HEK293T (cell line): ENCODE results near the gene ASB16.

Source experiments
- CTCF ChIA-PET: fragments of 350-600 bp; formaldehyde crosslinking; extraction: SDS; loops from one replicate; lab custom pipeline; 2021; ENCODE audit warnings: antibody characterized with exemption, inconsistent platforms; lab: Yijun Ruan, JAX
- POLR2A ChIA-PET: fragments of 350-600 bp; formaldehyde crosslinking; extraction: SDS; loops from one replicate; lab custom pipeline; 2020; ENCODE audit warnings: antibody characterized with exemption, inconsistent platforms; lab: Yijun Ruan, JAX
- DNase-seq: peaks from one replicate; pipeline ENCODE4 v3.0.0; 2012; ENCODE audit warnings: mixed read lengths; ENCODE audit errors: extremely low spot score
- ARNT ChIP-seq: fragments of 450-650 bp; IDR thresholded peaks from 2 replicates; pipeline ENCODE4 v1.6.1; 2017; ENCODE audit warnings: mild to moderate bottlenecking
- BHLHE40 ChIP-seq: fragments of 450-650 bp; IDR thresholded peaks from 2 replicates; pipeline ENCODE4 v1.6.1; 2016; ENCODE audit warnings: mild to moderate bottlenecking, moderate library complexity, borderline replicate concordance
- CTBP1 ChIP-seq: fragments of 450-650 bp; IDR thresholded peaks from 2 replicates; pipeline ENCODE4 v1.6.1; 2016; ENCODE audit warnings: borderline replicate concordance
- ELF4 ChIP-seq: fragments of 450-650 bp; IDR thresholded peaks from 2 replicates; pipeline ENCODE4 v1.6.1; 2017; ENCODE audit warnings: antibody characterized with exemption
- FOXA1 ChIP-seq: fragments of 450-650 bp; IDR thresholded peaks from 2 replicates; pipeline ENCODE4 v1.6.1; 2016; ENCODE audit warnings: mild to moderate bottlenecking
- FOXK2 ChIP-seq: fragments of 450-650 bp; IDR thresholded peaks from 2 replicates; pipeline ENCODE4 v1.6.1; 2016; ENCODE audit warnings: mild to moderate bottlenecking
- FOXM1 ChIP-seq: fragments of 450-650 bp; IDR thresholded peaks from 2 replicates; pipeline ENCODE4 v1.6.1; 2017; ENCODE audit warnings: mild to moderate bottlenecking, borderline replicate concordance
- HDGF ChIP-seq: fragments of 450-650 bp; IDR thresholded peaks from 2 replicates; pipeline ENCODE4 v1.6.1; 2017; ENCODE audit warnings: antibody characterized with exemption, borderline replicate concordance
- L3MBTL2 ChIP-seq: fragments of 450-650 bp; conservative IDR thresholded peaks from 2 replicates; pipeline ENCODE4 v1.6.1; 2016; ENCODE audit warnings: mild to moderate bottlenecking
- LEF1 ChIP-seq: fragments of 450-650 bp; IDR thresholded peaks from 2 replicates; pipeline ENCODE4 v1.6.1; 2017; ENCODE audit warnings: mild to moderate bottlenecking, borderline replicate concordance
- NFRKB ChIP-seq: fragments of 450-650 bp; IDR thresholded peaks from 2 replicates; pipeline ENCODE4 v1.6.1; 2016; ENCODE audit warnings: mild to moderate bottlenecking, moderate library complexity
- SP1 ChIP-seq: fragments of 450-650 bp; IDR thresholded peaks from 2 replicates; pipeline ENCODE4 v1.6.1; 2017
- SUZ12 ChIP-seq: fragments of 450-650 bp; IDR thresholded peaks from 2 replicates; pipeline ENCODE4 v1.6.1; 2016; ENCODE audit warnings: mild to moderate bottlenecking
- TARDBP ChIP-seq: fragments of 450-650 bp; IDR thresholded peaks from 2 replicates; pipeline ENCODE4 v1.6.1; 2016
- ZNF384 ChIP-seq: fragments of 450-650 bp; IDR thresholded peaks from 2 replicates; pipeline ENCODE4 v1.6.1; 2016
- TF ChIP-seq, protein P1 (sequence below): fragments of 450-650 bp; IDR thresholded peaks from 2 replicates; pipeline ENCODE4 v1.6.1; 2016

The ASB16 gene

DNA sequence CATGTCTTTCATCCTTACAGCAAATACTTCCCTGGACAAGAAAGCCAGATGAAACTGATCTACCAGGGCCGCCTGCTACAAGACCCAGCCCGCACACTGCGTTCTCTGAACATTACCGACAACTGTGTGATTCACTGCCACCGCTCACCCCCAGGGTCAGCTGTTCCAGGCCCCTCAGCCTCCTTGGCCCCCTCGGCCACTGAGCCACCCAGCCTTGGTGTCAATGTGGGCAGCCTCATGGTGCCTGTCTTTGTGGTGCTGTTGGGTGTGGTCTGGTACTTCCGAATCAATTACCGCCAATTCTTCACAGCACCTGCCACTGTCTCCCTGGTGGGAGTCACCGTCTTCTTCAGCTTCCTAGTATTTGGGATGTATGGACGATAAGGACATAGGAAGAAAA lies 20.0 kb downstream of the ASB16 start:
- ChIA-PET CTCF (no interaction called here), POLR2A (interaction anchor here (0.7 to 1.3 kb wide), 3 partner anchors 11 to 366 kb away, joined by 3 read pairs; no protein-coding TSS in a partner anchor)
- TF ChIP-seq, protein P1, sequence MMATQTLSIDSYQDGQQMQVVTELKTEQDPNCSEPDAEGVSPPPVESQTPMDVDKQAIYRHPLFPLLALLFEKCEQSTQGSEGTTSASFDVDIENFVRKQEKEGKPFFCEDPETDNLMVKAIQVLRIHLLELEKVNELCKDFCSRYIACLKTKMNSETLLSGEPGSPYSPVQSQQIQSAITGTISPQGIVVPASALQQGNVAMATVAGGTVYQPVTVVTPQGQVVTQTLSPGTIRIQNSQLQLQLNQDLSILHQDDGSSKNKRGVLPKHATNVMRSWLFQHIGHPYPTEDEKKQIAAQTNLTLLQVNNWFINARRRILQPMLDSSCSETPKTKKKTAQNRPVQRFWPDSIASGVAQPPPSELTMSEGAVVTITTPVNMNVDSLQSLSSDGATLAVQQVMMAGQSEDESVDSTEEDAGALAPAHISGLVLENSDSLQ: no peak
- TF ChIP-seq SP1: no peak
- no peak for TF ChIP-seq FOXK2
- TF ChIP-seq TARDBP: no peak
- DNase-seq: no peak

DNA sequence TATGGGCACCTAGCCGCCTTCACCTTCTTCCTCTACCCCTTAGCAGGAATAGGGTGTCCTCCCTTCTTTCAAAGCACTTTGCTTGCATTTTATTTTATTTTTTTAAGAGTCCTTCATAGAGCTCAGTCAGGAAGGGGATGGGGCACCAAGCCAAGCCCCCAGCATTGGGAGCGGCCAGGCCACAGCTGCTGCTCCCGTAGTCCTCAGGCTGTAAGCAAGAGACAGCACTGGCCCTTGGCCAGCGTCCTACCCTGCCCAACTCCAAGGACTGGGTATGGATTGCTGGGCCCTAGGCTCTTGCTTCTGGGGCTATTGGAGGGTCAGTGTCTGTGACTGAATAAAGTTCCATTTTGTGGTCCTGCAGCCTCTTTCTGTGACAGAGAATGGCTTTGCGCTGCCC lies 20.9 kb downstream of the ASB16 start:
- ChIA-PET POLR2A (interaction anchor here (0.7 to 1.3 kb wide), 3 partner anchors 10 to 365 kb away, joined by 3 read pairs; no protein-coding TSS in a partner anchor), CTCF (no interaction called here)
- no peak for DNase-seq
- TF ChIP-seq SP1: no peak
- TF ChIP-seq, protein P1: no peak
- TF ChIP-seq SUZ12: no peak
- TF ChIP-seq BHLHE40: no peak
- TF ChIP-seq ARNT: no peak
- TF ChIP-seq FOXA1: no peak
- no peak for TF ChIP-seq ZNF384

DNA sequence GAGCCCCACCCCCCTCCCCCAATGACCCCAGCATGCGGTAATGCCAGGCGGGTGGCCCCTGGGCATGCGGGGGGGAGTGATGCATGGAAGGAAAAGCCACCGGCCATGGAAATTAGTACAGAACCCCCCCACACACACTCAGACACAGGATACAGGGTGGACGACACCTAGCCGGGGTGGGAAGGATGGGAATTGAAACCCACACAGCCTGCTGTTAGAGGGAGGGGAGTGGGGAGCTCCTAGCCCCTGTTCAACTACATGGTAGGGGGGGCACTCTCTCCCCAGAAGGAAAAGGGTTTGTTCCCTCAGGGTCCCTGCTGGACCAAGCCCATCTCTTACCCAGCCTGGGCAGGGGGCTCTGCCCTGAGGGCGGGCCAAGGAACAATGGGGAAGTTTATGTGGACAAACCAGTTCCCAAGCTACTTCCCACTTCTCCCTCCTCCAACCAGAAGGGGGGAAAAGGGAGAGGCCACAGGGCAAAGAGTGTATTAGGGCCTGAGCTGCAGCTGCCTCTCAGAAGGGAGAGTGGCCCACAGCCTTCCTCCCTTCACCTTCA lies 21.5 kb downstream of the ASB16 start:
- ChIA-PET CTCF (no interaction called here), POLR2A (no interaction called here)
- TF ChIP-seq FOXK2 (no peak), FOXA1 (no peak), TARDBP (no peak), SUZ12 (no peak)
- no peak for DNase-seq

DNA sequence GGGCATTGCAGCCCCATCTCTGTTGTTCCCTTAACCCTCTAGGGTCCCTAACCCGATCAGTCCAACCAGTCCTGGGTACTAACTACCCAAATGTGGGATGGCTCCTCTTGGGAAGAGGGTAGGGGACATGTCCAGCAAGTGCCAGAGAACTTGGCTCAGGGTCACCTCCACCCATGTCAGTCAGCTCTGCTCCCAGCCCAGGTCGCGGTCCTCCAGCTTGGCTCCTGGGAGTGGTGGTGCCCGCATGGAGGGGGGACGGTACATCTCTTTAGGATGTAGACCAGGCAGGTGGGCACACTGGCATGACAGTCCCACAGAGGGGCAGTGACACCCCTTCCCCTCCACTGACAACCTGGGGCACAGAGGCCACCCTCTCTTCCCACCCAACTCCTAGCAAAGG lies 22.2 kb downstream of the ASB16 start:
- ChIA-PET POLR2A (no interaction called here), CTCF (no interaction called here)
- DNase-seq: no peak
- TF ChIP-seq SP1 (no peak), ARNT (no peak), LEF1 (no peak), ELF4 (no peak), L3MBTL2 (no peak), CTBP1 (no peak), SUZ12 (no peak), TARDBP (no peak), HDGF (no peak), ZNF384 (no peak)
- TF ChIP-seq, protein P1: no peak

DNA sequence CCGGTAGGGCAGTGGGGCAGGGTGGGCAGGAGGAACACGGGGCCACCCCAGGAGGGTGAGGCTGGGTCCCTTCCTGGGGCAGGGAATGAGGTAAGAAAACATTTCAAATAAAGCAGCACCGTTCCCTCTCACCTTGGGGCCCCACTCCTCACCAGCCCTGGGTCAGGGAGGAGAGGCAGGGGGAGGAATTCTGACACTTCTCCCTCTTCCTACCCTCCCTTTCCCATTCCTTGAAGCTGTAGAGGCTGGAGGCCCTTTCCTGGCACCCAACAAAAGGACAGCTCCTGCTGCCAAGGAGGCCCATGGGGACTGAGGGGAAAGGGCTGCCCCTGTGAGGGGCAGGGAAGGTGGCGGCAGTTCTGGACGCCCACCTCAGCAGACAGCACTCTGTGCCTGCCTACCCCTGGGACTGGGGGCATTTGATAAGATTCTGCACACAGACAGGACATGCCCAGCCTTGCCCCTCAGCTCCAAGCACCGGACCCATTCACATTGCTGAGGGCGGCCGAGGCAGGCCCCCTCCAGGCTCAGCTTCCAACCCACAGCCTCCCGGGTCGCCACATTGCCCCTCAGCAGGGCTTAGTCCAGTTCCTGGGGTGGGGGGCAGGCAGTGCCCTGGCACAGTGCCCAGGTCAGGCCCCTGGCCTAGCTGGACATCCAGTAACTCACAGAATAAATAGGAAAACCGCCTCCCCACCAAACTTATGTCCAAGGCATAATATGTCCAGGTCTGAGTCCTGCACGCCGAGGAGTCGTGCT lies 23.0 kb downstream of the ASB16 start:
- POLR2A ChIA-PET: no interaction called here
- CTCF ChIA-PET: no interaction called here
- no peak for TF ChIP-seq BHLHE40
- TF ChIP-seq FOXM1: no peak
- TF ChIP-seq NFRKB: no peak
- no peak for TF ChIP-seq ELF4
- no peak for TF ChIP-seq ZNF384
- no peak for TF ChIP-seq CTBP1
- no peak for TF ChIP-seq SP1
- no peak for TF ChIP-seq ARNT
- no peak for TF ChIP-seq LEF1
- TF ChIP-seq FOXA1: no peak
- TF ChIP-seq, protein P1: no peak
- no peak for TF ChIP-seq TARDBP
- no peak for TF ChIP-seq L3MBTL2
- no peak for TF ChIP-seq FOXK2
- TF ChIP-seq SUZ12: no peak
- no peak for TF ChIP-seq HDGF
- DNase-seq: no peak

DNA sequence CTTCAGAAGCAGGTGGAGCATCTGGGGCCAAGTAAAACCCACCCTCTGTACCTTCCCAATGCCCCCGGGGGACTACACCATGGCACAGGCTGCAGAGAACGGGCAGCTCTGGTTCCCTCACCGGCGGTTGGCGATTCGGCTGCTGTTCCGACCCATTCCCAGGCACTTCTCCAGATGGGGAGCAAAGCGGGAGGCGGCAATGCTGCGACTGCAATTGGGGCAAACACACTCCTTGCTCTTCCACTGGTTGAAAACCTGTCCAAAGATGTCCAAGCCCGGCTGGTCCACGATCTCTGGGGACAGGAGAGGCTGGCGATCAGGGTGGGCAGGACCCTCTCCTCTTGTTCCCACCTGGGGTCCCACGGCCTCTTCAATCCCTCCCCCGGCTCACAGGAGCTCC lies 26.6 kb downstream of the ASB16 start:
- ChIA-PET POLR2A (interaction anchor here (4.0 kb wide), 1 partner anchor 11 kb away, joined by 31 read pairs; the partner anchor contains the start of gene TMUB2), CTCF (interaction anchor here (0.6 kb wide), 1 partner anchor 34 kb away, joined by 3 read pairs; no protein-coding TSS in a partner anchor)
- no peak for DNase-seq
- TF ChIP-seq FOXM1 (no peak), HDGF (no peak), NFRKB (no peak), FOXA1 (no peak), ARNT (no peak), CTBP1 (no peak), L3MBTL2 (no peak), SUZ12 (no peak), BHLHE40 (no peak), TARDBP (no peak), ELF4 (no peak), LEF1 (no peak), ZNF384 (no peak), SP1 (no peak), FOXK2 (no peak)
- TF ChIP-seq, protein P1: no peak
